Common myeloid progenitor, CD34-positive (primary cell): ENCODE measurements around the gene ZNF446. TPM values are rescaled to one million over a fixed set of nuclear protein-coding genes. Genes with fewer than 3 reads are reported as not detected.
A peak's percentile ranks its signal among the peaks of the same experiment; 100 is the strongest.

Source experiments
- CTCF ChIA-PET: fragments of 350-600 bp; sonication (Branson Sonifier 250); formaldehyde crosslinking; loops from one replicate; lab custom pipeline; 2021; ENCODE audit warnings: antibody characterized with exemption; lab: Charles Lee
- POLR2A ChIA-PET: fragments of 350-600 bp; sonication (Branson Sonifier 250); formaldehyde crosslinking; loops from one replicate; lab custom pipeline; 2021; ENCODE audit warnings: antibody characterized with exemption; lab: Charles Lee
- DNase-seq, 3 donors: peaks; one replicate each; pipeline versions ENCODE4 v3.0.0 to v3.0.0-alpha.2; 2013
- H3K27ac ChIP-seq, 2 experiments: 1 replicate in 1 of 2; 2 replicates in 1 of 2; pipeline ENCODE4 v1.7.0; 2013; ENCODE audit warnings: inconsistent platforms in 2 of 2, low read length in 2 of 2, mild to moderate bottlenecking in 2 of 2, low read depth in 1 of 2, moderate library complexity in 1 of 2; ENCODE audit not compliant: severe bottlenecking in 2 of 2, insufficient read depth in 1 of 2, poor library complexity in 1 of 2
- H3K27me3 ChIP-seq, 5 experiments: replicated peaks in 2 of 5; 1 replicate in 3 of 5; 2 replicates in 2 of 5; pipeline versions ENCODE4 v1.6.1 to v1.7.0; 2013; ENCODE audit warnings: low read length in 4 of 5, mild to moderate bottlenecking in 2 of 5, moderate library complexity in 2 of 5, inconsistent platforms in 1 of 5; ENCODE audit not compliant: insufficient read depth in 5 of 5, control insufficient read depth in 4 of 5
- H3K36me3 ChIP-seq, 4 experiments: 1 replicate in 2 of 4; 2 replicates in 2 of 4; pipeline versions ENCODE4 v1.6.1 to v1.7.0; 2013; ENCODE audit warnings: low read length in 3 of 4, control low read depth in 1 of 4, mild to moderate bottlenecking in 1 of 4; ENCODE audit not compliant: control insufficient read depth in 4 of 4, insufficient read depth in 4 of 4
- H3K4me1 ChIP-seq, 4 experiments: 1 replicate in 3 of 4; 2 replicates in 1 of 4; pipeline versions ENCODE4 v1.6.1 to v1.7.1; 2013; ENCODE audit warnings: low read length in 3 of 4, mild to moderate bottlenecking in 3 of 4, control low read depth in 1 of 4, inconsistent platforms in 1 of 4, moderate library complexity in 1 of 4; ENCODE audit not compliant: control insufficient read depth in 4 of 4, insufficient read depth in 4 of 4; ENCODE audit errors: control extremely low read depth in 1 of 4
- H3K4me3 ChIP-seq, 7 experiments: 1 replicate in 4 of 7; 2 replicates in 3 of 7; pipeline versions ENCODE4 v1.5.1 to v1.7.0; 2013; ENCODE audit warnings: mild to moderate bottlenecking in 7 of 7, low read length in 6 of 7, moderate library complexity in 6 of 7, inconsistent platforms in 2 of 7, low read depth in 2 of 7, control low read depth in 1 of 7; ENCODE audit not compliant: insufficient read depth in 4 of 7, control insufficient read depth in 1 of 7; ENCODE audit errors: extremely low read depth in 1 of 7
- H3K9me3 ChIP-seq, 5 experiments: 1 replicate in 4 of 5; 2 replicates in 1 of 5; pipeline versions ENCODE4 v1.6.1 to v1.7.1; 2013; ENCODE audit warnings: low read length in 4 of 5, mild to moderate bottlenecking in 2 of 5, inconsistent platforms in 1 of 5, low read depth in 1 of 5, moderate library complexity in 1 of 5; ENCODE audit not compliant: control insufficient read depth in 4 of 5, insufficient read depth in 2 of 5; ENCODE audit errors: control extremely low read depth in 1 of 5
- WGBS: methylation state at CpG from one replicate; pipeline ENCODE4 v1.1.5; 2013; ENCODE audit not compliant: insufficient coverage; 5-methylcytosine and 5-hydroxymethylcytosine counted together
- polyA plus RNA-seq: library from polyadenylated mRNA; unstranded; fragments of 120-200 nt; gene quantifications from one replicate; pipeline ENCODE4 v1.2.1, GENCODE V29; 2013

ZNF446 gene
- polyA plus RNA-seq = 10.0 TPM

DNA sequence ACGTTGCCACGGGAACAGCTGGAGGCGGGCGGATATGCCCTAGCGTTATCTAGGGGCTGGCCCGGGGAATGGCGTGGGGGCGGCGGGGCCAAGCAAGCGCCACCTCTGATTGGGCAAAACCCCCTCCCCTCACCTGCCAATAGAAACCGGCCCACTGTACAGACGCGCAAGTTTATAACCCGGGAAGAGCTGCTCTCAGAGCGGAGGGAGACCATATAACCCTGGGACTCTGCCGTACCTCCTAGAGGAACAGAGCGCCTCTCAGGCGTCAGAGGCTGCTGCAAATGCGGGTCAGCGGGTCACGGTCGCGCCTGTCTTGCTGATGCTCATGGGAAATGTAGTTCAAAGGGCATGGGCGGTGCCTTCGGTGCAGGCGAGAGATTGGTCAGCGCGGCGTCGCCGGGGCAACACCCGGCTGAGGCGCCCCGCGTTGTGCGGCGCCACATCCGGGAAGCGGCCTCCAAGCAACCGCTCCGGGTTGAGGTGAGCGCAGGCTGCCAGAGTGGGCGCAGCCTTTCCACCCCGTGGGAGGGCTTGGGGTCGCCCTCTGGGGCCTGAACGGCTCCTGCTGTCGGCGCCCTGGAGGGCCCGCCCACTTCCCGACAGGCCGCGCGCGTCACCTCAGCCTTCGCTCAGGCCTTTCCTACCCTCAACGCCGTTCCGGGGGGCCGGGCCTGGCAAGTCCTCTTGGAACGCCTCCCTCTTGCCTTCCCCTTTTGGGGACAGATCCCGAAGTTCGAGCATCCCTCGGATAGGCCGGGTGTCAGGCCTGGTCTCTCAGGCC lies at the start of gene ZNF446:
ZNF446 (plus strand) TSS at position 639 of the 784 bp plus-strand sequence. CDS start 867 bp downstream, outside the sequence.
- POLR2A ChIA-PET = interaction anchor here (0.6 to 1.4 kb wide), 4 partner anchors 36 to 1236 kb away, joined by 3 to 5 read pairs (median 3); partner anchors contain the start of genes ZNF132 and ZNF497
- under 1% methylated on average over 64 of the region's 64 CpGs for WGBS
- no peaks in the 10 kb centered on the region for H3K27me3 ChIP-seq
- CTCF ChIA-PET = interaction anchor here (1.4 kb wide), 1 partner anchor 17 kb away, joined by 3 read pairs; no protein-coding TSS in a partner anchor
- H3K9me3 ChIP-seq = no peaks in the 10 kb centered on the region
- peaks cover 0 to 43% (median 22%) of the 10 kb centered on the region in 4 experiments for H3K36me3 ChIP-seq
- peak; percentile 98 to 100 (median 99) for DNase-seq
- H3K4me1 ChIP-seq = peaks cover 7 to 25% (median 21%) of the 10 kb centered on the region in 4 experiments
- H3K4me3 ChIP-seq = peak within 1 kb of the TSS; percentile 51 to 89 (median 76)
- H3K27ac ChIP-seq = peak within 1 kb of the TSS; percentile 72 to 88

DNA sequence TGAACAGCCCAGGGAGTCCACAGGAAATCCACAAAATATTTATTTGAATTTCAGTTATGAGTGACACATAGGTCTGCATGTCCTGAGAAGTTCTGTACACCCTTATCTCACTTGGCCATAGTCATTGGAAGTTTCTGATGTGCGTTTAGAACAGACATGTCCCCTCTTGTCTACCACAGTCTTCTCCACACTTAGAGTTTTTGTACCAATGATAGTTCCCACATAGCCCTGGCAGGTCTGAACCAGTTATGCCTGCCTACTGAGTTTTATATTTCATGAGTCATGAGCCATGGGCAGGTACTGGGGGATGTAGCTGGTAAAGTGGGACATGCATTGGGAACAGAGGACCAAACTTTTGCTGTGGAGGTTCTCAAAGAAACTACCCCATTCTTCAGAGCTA lies 47.5 kb upstream of the ZNF446 start:
- Histone ChIP-seq H3K9me3 (peaks cover 17 to 65% (median 54%) of the 10 kb centered on the region in 5 experiments), H3K27ac (no peak overlapping the region), H3K4me1 (no peaks in the 10 kb centered on the region), H3K4me3 (no peak overlapping the region), H3K36me3 (peaks cover 5 to 42% (median 21%) of the 10 kb centered on the region in 4 experiments), H3K27me3 (no peaks in the 10 kb centered on the region)
- WGBS = no CpG with 5 or more reads among the region's 1 CpG
- no peak for DNase-seq
- ChIA-PET CTCF (no interaction called here), POLR2A (no interaction called here)

DNA sequence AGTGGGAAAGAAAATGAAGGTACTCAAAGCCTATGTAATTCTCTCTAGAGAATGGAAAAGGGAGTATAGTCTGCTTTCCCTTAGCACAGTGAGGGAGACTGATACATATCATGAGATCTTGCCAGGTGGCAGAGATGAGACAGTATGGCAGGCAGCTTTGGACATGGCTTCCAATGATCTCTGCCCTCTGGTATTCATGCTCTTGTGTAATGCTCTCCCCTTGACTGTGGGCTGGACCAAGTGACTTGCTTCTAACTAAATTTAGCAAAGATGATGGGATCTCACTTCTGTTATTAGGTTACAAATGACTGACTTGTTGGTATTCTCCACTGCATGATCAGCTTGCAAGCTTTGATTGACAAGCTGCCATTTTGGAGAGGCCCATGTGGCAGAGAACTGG lies 46.4 kb upstream of the ZNF446 start:
- Histone ChIP-seq H3K4me1 (no peaks in the 10 kb centered on the region), H3K27me3 (no peaks in the 10 kb centered on the region), H3K9me3 (peaks cover 18 to 76% (median 65%) of the 10 kb centered on the region in 5 experiments), H3K27ac (no peak overlapping the region), H3K36me3 (peaks cover 15 to 51% (median 33%) of the 10 kb centered on the region in 4 experiments), H3K4me3 (no peak overlapping the region)
- POLR2A ChIA-PET = interaction anchor here (0.8 kb wide), 1 partner anchor 11 kb away, joined by 4 read pairs; no protein-coding TSS in a partner anchor
- no peak for DNase-seq
- CTCF ChIA-PET = no interaction called here

DNA sequence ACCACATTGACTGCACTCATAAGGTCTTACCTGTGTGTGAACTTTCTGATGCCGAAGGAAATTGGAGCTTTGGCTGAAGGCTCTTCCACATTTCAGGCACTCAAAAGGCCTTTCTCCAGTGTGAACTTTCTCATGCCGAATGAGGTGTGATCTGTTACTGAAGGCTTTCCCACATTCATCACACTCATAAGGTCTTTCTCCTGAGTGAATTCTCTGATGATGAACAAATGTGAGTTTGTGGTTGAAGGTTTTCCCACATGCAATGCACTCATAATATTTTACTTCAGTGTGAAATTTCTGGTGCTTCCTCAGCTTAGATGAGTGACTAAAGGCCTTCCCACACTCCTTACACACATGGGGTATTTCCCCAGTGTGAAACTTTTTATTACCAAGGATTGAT lies 41.9 kb upstream of the ZNF446 start:
- Histone ChIP-seq H3K27ac (no peak overlapping the region), H3K9me3 (peaks cover 12 to 90% (median 78%) of the 10 kb centered on the region in 5 experiments), H3K4me1 (peaks cover 0 to 5% (median 2%) of the 10 kb centered on the region in 4 experiments), H3K36me3 (peaks cover 28 to 76% (median 55%) of the 10 kb centered on the region in 4 experiments), H3K4me3 (peak overlapping the region in 1 of 7 experiments; percentile 22), H3K27me3 (no peaks in the 10 kb centered on the region)
- POLR2A ChIA-PET = no interaction called here
- DNase-seq = peak in 1 of 3 donors; percentile 40
- 100% methylated on average over 1 of the region's 2 CpGs for WGBS
- CTCF ChIA-PET = interaction anchor here (0.7 to 1.3 kb wide), 3 partner anchors 8 to 147 kb away, joined by 3 to 4 read pairs (median 3); no protein-coding TSS in a partner anchor

DNA sequence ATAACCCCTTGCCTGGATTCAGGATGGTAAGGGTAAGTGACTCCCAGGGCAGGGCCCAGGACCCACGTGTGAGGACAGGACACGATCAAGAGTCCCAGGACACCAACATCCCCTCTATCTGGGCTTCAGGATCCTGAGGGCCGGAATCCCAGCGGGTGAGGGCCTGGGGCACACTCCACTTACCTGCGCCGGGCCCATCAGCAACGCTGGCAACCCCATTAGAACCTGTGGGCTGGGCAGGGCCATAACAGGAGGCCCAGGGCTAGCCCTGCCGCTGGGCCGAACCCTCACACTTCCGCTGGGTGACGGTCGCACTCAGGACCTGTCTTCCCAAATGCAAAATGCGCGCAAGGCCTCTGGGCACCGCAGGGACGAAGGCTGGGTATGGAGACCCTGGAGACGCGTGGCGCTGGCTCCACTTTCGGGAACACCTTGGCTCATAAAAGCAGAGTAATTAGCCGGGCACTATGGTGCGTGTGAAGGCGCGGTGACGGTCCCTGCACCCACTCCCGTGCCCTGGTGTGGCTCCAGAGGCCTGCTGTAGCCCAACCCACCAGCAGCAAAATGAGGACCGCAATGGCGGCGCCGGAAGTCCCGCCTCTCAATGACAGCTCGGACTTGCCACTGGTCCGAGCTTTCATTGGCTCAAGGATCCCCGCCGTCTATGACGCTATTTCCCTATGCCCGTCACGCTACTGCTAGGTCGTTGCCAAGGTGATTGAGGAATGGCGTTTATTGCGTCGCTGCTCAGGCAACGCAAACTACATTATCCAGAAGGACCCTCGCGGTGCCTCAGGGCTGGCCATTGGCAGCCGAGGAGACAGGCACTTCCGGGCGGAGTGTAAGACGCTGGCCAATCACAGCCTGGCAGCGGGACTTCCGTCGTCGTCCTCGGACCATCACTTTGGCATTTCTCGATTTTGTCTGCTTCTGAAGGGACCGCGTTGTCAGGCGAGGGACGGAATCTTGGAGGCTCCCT lies 36.3 kb upstream of the ZNF446 start, which contains the start of gene ZNF132:
ZNF132 (minus strand) TSS at position 578 of the 979 bp plus-strand sequence; CDS start at position 246, 332 bp downstream.
- H3K9me3 ChIP-seq = peaks cover 0 to 51% (median 31%) of the 10 kb centered on the region in 5 experiments
- POLR2A ChIA-PET = interaction anchor here (0.7 to 1.2 kb wide), 3 partner anchors 11 to 115 kb away, joined by 3 to 5 read pairs (median 4); partner anchors contain the start of genes CHMP2A and ZNF324B
- DNase-seq = peak; percentile 100
- H3K27me3 ChIP-seq = peaks cover 0 to 2% (median 0%) of the 10 kb centered on the region in 5 experiments
- H3K4me3 ChIP-seq = peak within 1 kb of the TSS; percentile 49 to 87 (median 78)
- H3K36me3 ChIP-seq = peaks cover 12 to 31% (median 24%) of the 10 kb centered on the region in 4 experiments
- CTCF ChIA-PET = no interaction called here
- WGBS = 7% methylated on average over 58 of the region's 59 CpGs
- H3K27ac ChIP-seq = peak within 1 kb of the TSS; percentile 87 to 93
- peaks cover 0 to 19% (median 15%) of the 10 kb centered on the region in 4 experiments for H3K4me1 ChIP-seq

DNA sequence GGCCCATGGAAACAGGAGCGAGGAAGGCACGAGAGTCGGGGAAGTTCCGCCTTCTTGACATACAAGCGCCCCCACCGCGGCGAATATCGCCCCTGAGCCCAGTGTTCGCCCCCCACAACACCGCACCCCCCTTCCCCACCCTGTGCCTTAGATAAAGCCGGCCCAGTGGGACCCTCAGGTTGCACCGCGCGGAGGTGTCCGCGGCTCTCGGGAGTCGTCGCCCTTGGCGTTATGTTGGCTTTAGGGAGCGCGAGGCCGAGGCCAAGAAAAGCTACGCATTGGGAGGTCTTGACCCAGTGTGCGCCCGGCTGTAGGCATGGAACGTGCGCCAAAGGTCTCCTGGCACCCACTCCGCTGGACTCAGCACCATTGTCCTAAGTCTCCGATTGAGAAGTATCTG lies 35.6 kb upstream of the ZNF446 start:
- WGBS = 18% methylated on average over 30 of the region's 31 CpGs
- peaks cover 0 to 19% (median 15%) of the 10 kb centered on the region in 4 experiments for H3K4me1 ChIP-seq
- peak overlapping the region; percentile 44 to 87 (median 78) for H3K4me3 ChIP-seq
- DNase-seq = no peak
- peaks cover 0 to 44% (median 25%) of the 10 kb centered on the region in 5 experiments for H3K9me3 ChIP-seq
- peaks cover 0 to 2% (median 0%) of the 10 kb centered on the region in 5 experiments for H3K27me3 ChIP-seq
- ChIA-PET POLR2A (interaction anchor here (1.2 kb wide), 1 partner anchor 11 kb away, joined by 5 read pairs; the partner anchor contains the start of gene ZNF324B), CTCF (no interaction called here)
- H3K36me3 ChIP-seq = peaks cover 8 to 24% (median 18%) of the 10 kb centered on the region in 4 experiments
- H3K27ac ChIP-seq = peak overlapping the region; percentile 67 to 93
